Mesenchymal stem cell (in vitro differentiated cells and primary cell): ENCODE results near the gene PIR.

ENCODE experiments used
- DNase-seq: peaks from one replicate; pipeline ENCODE4 v3.0.0-alpha.2; 2013
- H2AFZ ChIP-seq: one replicate; pipeline ENCODE4 v1.6.1; 2013; ENCODE audit warnings: low read depth, mild to moderate bottlenecking, control low read depth, inconsistent platforms, low read length, moderate library complexity
- H2AK5ac ChIP-seq: 2 replicates; pipeline ENCODE4 v1.6.1; 2013; ENCODE audit warnings: low read length, moderate library complexity, mild to moderate bottlenecking, inconsistent platforms; ENCODE audit not compliant: severe bottlenecking
- H2BK120ac ChIP-seq: one replicate; pipeline ENCODE4 v1.6.1; 2013; ENCODE audit warnings: low read depth, mild to moderate bottlenecking, inconsistent platforms, low read length, moderate library complexity
- H2BK12ac ChIP-seq, 2 experiments: one replicate each; pipeline ENCODE4 v1.6.1; 2013; ENCODE audit warnings: inconsistent platforms in 2 of 2, low read length in 2 of 2, mild to moderate bottlenecking in 2 of 2, moderate library complexity in 2 of 2, control low read depth in 1 of 2
- H2BK15ac ChIP-seq: one replicate; pipeline ENCODE4 v1.6.1; 2013; ENCODE audit warnings: mild to moderate bottlenecking, low read depth, inconsistent platforms; ENCODE audit not compliant: poor library complexity, severe bottlenecking
- H2BK5ac ChIP-seq: 2 replicates; pipeline ENCODE4 v1.6.1; 2013; ENCODE audit warnings: low read depth, mild to moderate bottlenecking, low read length, control low read depth, inconsistent platforms; ENCODE audit not compliant: poor library complexity, severe bottlenecking
- H3K14ac ChIP-seq, 2 experiments: one replicate each; pipeline ENCODE4 v1.6.1; 2013; ENCODE audit warnings: inconsistent platforms in 2 of 2, low read length in 2 of 2, control low read depth in 1 of 2, mild to moderate bottlenecking in 1 of 2, moderate library complexity in 1 of 2
- H3K18ac ChIP-seq, 2 experiments: one replicate each; pipeline ENCODE4 v1.6.1; 2013; ENCODE audit warnings: inconsistent platforms in 2 of 2, low read length in 2 of 2, control low read depth in 1 of 2, low read depth in 1 of 2, mild to moderate bottlenecking in 1 of 2
- H3K23ac ChIP-seq, 2 experiments: one replicate each; pipeline ENCODE4 v1.6.1; 2013; ENCODE audit warnings: inconsistent platforms in 2 of 2, low read length in 2 of 2, mild to moderate bottlenecking in 2 of 2, moderate library complexity in 2 of 2, control low read depth in 1 of 2
- H3K27ac ChIP-seq: 2 replicates; pipeline ENCODE4 v1.5.1; 2013; ENCODE audit warnings: mild to moderate bottlenecking, moderate library complexity, low read length, control low read depth, inconsistent platforms; ENCODE audit not compliant: poor library complexity, severe bottlenecking
- H3K27me3 ChIP-seq, 2 experiments: 2 replicates each; pipeline versions ENCODE4 v1.6.1 to v1.7.0; 2013; ENCODE audit warnings: low read length in 2 of 2, mild to moderate bottlenecking in 2 of 2, moderate library complexity in 2 of 2, control low read depth in 1 of 2, inconsistent platforms in 1 of 2; ENCODE audit not compliant: control insufficient read depth in 1 of 2, insufficient read depth in 1 of 2
- H3K36me3 ChIP-seq, 2 experiments: 2 replicates each; pipeline versions ENCODE4 v1.6.1 to v1.7.0; 2013; ENCODE audit warnings: low read length in 2 of 2, control low read depth in 1 of 2, inconsistent platforms in 1 of 2, low read depth in 1 of 2, mild to moderate bottlenecking in 1 of 2; ENCODE audit not compliant: insufficient read depth in 2 of 2, control insufficient read depth in 1 of 2
- H3K4ac ChIP-seq, 2 experiments: one replicate each; pipeline ENCODE4 v1.6.1; 2013; ENCODE audit warnings: inconsistent platforms in 2 of 2, low read length in 2 of 2, mild to moderate bottlenecking in 2 of 2, moderate library complexity in 2 of 2, control low read depth in 1 of 2, low read depth in 1 of 2
- H3K4me1 ChIP-seq: 2 replicates; pipeline ENCODE4 v1.6.1; 2013; ENCODE audit warnings: low read depth, low read length, control low read depth; ENCODE audit not compliant: control insufficient read depth, insufficient read depth
- H3K4me2 ChIP-seq: 2 replicates; pipeline ENCODE4 v1.6.1; 2013; ENCODE audit warnings: low read length, mild to moderate bottlenecking, inconsistent platforms; ENCODE audit not compliant: poor library complexity, severe bottlenecking
- H3K4me3 ChIP-seq, 2 experiments: 2 replicates each; pipeline versions ENCODE4 v1.5.1 to v1.7.0; 2013; ENCODE audit warnings: low read length in 2 of 2, mild to moderate bottlenecking in 2 of 2, control low read depth in 1 of 2, low read depth in 1 of 2; ENCODE audit not compliant: insufficient read depth in 1 of 2
- H3K79me1 ChIP-seq: replicated peaks from 2 replicates; pipeline ENCODE4 v1.6.1; 2013; ENCODE audit warnings: mild to moderate bottlenecking, control low read depth, low read length, inconsistent platforms; ENCODE audit not compliant: poor library complexity, severe bottlenecking
- H3K9ac ChIP-seq: 2 replicates; pipeline ENCODE4 v1.7.0; 2013; ENCODE audit warnings: mild to moderate bottlenecking, low read length, moderate library complexity
- H3K9me3 ChIP-seq: 2 replicates; pipeline ENCODE4 v1.7.0; 2013; ENCODE audit warnings: mild to moderate bottlenecking, low read length; ENCODE audit not compliant: control insufficient read depth
- H4K8ac ChIP-seq: one replicate; pipeline ENCODE4 v1.6.1; 2013; ENCODE audit warnings: inconsistent platforms, mild to moderate bottlenecking, low read length, moderate library complexity
- H4K91ac ChIP-seq: one replicate; pipeline ENCODE4 v1.6.1; 2013; ENCODE audit warnings: mild to moderate bottlenecking, low read length, inconsistent platforms
- WGBS: methylation state at CpG from one replicate; pipeline ENCODE4 v1.1.7; 2013; ENCODE audit warnings: mixed read lengths; 5-methylcytosine and 5-hydroxymethylcytosine counted together

PIR gene

DNA sequence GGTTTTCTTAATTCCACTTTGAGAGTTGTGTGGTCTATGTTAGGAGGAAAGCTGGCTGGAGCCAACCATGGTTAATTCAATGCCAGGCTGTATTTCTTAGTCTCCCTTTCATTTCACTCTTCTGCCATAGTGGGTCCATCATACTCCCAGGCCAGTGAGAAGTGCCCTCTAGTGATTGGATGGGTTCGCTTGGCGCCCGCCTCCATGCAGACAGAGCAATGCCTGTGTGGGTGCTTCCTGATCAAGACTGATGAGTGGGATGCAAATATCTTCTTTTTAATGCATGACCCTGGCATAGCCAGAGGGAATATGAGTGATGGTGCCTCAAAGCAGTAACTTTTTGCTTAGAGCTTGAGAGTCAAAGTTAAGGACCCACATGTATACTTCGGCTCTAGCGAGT is 13.9 kb upstream of the PIR start:
- no peak overlapping the region for H2BK15ac ChIP-seq
- H3K14ac ChIP-seq: no peak overlapping the region
- no peak overlapping the region for H2BK5ac ChIP-seq
- no peaks in the 10 kb centered on the region for H3K4me1 ChIP-seq
- no peak overlapping the region for H4K8ac ChIP-seq
- WGBS: 96% methylated on average over 3 of the region's 5 CpGs
- H3K4me3 ChIP-seq: no peak overlapping the region
- no peaks in the 10 kb centered on the region for H3K36me3 ChIP-seq
- H3K9me3 ChIP-seq: no peaks in the 10 kb centered on the region
- no peak overlapping the region for H3K9ac ChIP-seq
- H3K27me3 ChIP-seq: peaks cover 0 to 40% of the 10 kb centered on the region in 2 experiments
- H3K4ac ChIP-seq: no peak overlapping the region
- no peak overlapping the region for H4K91ac ChIP-seq
- no peak overlapping the region for H2BK12ac ChIP-seq
- no peak for DNase-seq
- H2BK120ac ChIP-seq: no peak overlapping the region
- no peak overlapping the region for H2AFZ ChIP-seq
- H3K79me1 ChIP-seq: no peaks in the 10 kb centered on the region
- no peak overlapping the region for H3K27ac ChIP-seq
- no peak overlapping the region for H2AK5ac ChIP-seq
- H3K23ac ChIP-seq: no peak overlapping the region
- H3K18ac ChIP-seq: no peak overlapping the region
- no peak overlapping the region for H3K4me2 ChIP-seq

- Histone ChIP-seq H3K4me3 (no peak overlapping the region), H4K91ac (no peak overlapping the region), H3K14ac (no peak overlapping the region), H3K9ac (no peak overlapping the region), H3K27ac (no peak overlapping the region), H2AFZ (no peak overlapping the region), H2AK5ac (no peak overlapping the region), H2BK12ac (no peak overlapping the region), H2BK5ac (no peak overlapping the region), H3K36me3 (no peaks in the 10 kb centered on the region), H3K9me3 (no peaks in the 10 kb centered on the region), H4K8ac (no peak overlapping the region), H3K4me2 (no peak overlapping the region), H3K18ac (no peak overlapping the region), H3K23ac (no peak overlapping the region), H3K79me1 (no peaks in the 10 kb centered on the region), H3K27me3 (peaks cover 0 to 57% of the 10 kb centered on the region in 2 experiments), H3K4ac (no peak overlapping the region), H2BK120ac (no peak overlapping the region), H2BK15ac (no peak overlapping the region), H3K4me1 (no peaks in the 10 kb centered on the region)
- DNase-seq: no peak
- WGBS: no CpG with 5 or more reads among the region's 3 CpGs
Observed at GRCh38 chrX:15505101-15505500, 12.0 kb upstream of the PIR start.

GRCh38 chrX:15504661-15505060 is 11.5 kb upstream of the PIR start:
- Histone ChIP-seq H4K8ac (no peak overlapping the region), H3K23ac (no peak overlapping the region), H3K4ac (no peak overlapping the region), H3K18ac (no peak overlapping the region), H3K9ac (no peak overlapping the region), H2AFZ (no peak overlapping the region), H3K27me3 (peaks cover 0 to 57% of the 10 kb centered on the region in 2 experiments), H2AK5ac (no peak overlapping the region), H3K9me3 (no peaks in the 10 kb centered on the region), H3K14ac (no peak overlapping the region), H3K4me2 (no peak overlapping the region), H2BK12ac (no peak overlapping the region), H4K91ac (no peak overlapping the region), H3K4me1 (no peaks in the 10 kb centered on the region), H3K36me3 (no peaks in the 10 kb centered on the region), H3K27ac (no peak overlapping the region), H2BK120ac (no peak overlapping the region), H3K4me3 (no peak overlapping the region), H2BK15ac (no peak overlapping the region), H3K79me1 (no peaks in the 10 kb centered on the region), H2BK5ac (no peak overlapping the region)
- WGBS: no CpG with 5 or more reads among the region's 1 CpG
- DNase-seq: no peak

- H3K9me3 ChIP-seq: no peaks in the 10 kb centered on the region
- H3K79me1 ChIP-seq: no peaks in the 10 kb centered on the region
- H2AFZ ChIP-seq: no peak overlapping the region
- no peak overlapping the region for H2BK120ac ChIP-seq
- H3K14ac ChIP-seq: no peak overlapping the region
- no peak overlapping the region for H2BK5ac ChIP-seq
- H4K91ac ChIP-seq: no peak overlapping the region
- H3K4me1 ChIP-seq: no peaks in the 10 kb centered on the region
- H3K4ac ChIP-seq: no peak overlapping the region
- no peak overlapping the region for H4K8ac ChIP-seq
- H3K9ac ChIP-seq: no peak overlapping the region
- H2BK15ac ChIP-seq: no peak overlapping the region
- H3K4me2 ChIP-seq: no peak overlapping the region
- no peak overlapping the region for H2BK12ac ChIP-seq
- no peak overlapping the region for H3K18ac ChIP-seq
- H3K27ac ChIP-seq: no peak overlapping the region
- WGBS: 93% methylated on average over 6 of the region's 9 CpGs
- H2AK5ac ChIP-seq: no peak overlapping the region
- H3K36me3 ChIP-seq: no peaks in the 10 kb centered on the region
- H3K27me3 ChIP-seq: peaks cover 0 to 52% of the 10 kb centered on the region in 2 experiments
- no peak for DNase-seq
- H3K23ac ChIP-seq: no peak overlapping the region
- no peak overlapping the region for H3K4me3 ChIP-seq
Observed at GRCh38 chrX:15501506-15501905, 8.4 kb upstream of the PIR start.
